ENCODE data around the gene RANBP10.

RANBP10 gene

GRCh38 chr16:67767953-67768352 lies 38.4 kb downstream of the RANBP10 start:
- no peak for TF ChIP-seq CTCF (IDR thresholded peaks at IDR 0.05; ENCODE audit: low read depth, low read length)
- peak; percentile 4 for DNase-seq (ENCODE audit: extremely low read depth, low read depth)

- no peak for TF ChIP-seq CTCF (IDR thresholded peaks at IDR 0.05; ENCODE audit: low read depth, low read length)
- DNase-seq (ENCODE audit: extremely low read depth, low read depth), result no peak
Measured at GRCh38 chr16:67766291-67766690, 40.1 kb downstream of the RANBP10 start.

GRCh38 chr16:67764158-67764667 lies 42.1 kb downstream of the RANBP10 start:
- DNase-seq (ENCODE audit: extremely low read depth, low read depth), result no peak
- TF ChIP-seq CTCF (IDR thresholded peaks at IDR 0.05; ENCODE audit: low read depth, low read length), result no peak

- TF ChIP-seq CTCF (IDR thresholded peaks at IDR 0.05; ENCODE audit: low read depth, low read length), result no peak
- DNase-seq (ENCODE audit: extremely low read depth, low read depth), result no peak
Measured at GRCh38 chr16:67763066-67763465, 43.3 kb downstream of the RANBP10 start.

GRCh38 chr16:67762385-67762784 lies 44.0 kb downstream of the RANBP10 start:
- TF ChIP-seq CTCF (IDR thresholded peaks at IDR 0.05; ENCODE audit: low read depth, low read length), result no peak
- no peak for DNase-seq (ENCODE audit: extremely low read depth, low read depth)

GRCh38 chr16:67761924-67762323 lies 44.4 kb downstream of the RANBP10 start:
- no peak for DNase-seq (ENCODE audit: extremely low read depth, low read depth)
- TF ChIP-seq CTCF (IDR thresholded peaks at IDR 0.05; ENCODE audit: low read depth, low read length), result no peak

GRCh38 chr16:67760956-67761230 lies 45.5 kb downstream of the RANBP10 start:
- TF ChIP-seq CTCF (IDR thresholded peaks at IDR 0.05; ENCODE audit: low read depth, low read length), result no peak
- no peak for DNase-seq (ENCODE audit: extremely low read depth, low read depth)
